Measurements from ENCODE around the gene ZNF574.

Gene ZNF574

GRCh38 chr19:42060117-42060516 is 15.8 kb upstream of the ZNF574 start:
- DNase-seq: no peak

GRCh38 chr19:42062381-42062780 is 13.6 kb upstream of the ZNF574 start:
- DNase-seq: no peak

DNA sequence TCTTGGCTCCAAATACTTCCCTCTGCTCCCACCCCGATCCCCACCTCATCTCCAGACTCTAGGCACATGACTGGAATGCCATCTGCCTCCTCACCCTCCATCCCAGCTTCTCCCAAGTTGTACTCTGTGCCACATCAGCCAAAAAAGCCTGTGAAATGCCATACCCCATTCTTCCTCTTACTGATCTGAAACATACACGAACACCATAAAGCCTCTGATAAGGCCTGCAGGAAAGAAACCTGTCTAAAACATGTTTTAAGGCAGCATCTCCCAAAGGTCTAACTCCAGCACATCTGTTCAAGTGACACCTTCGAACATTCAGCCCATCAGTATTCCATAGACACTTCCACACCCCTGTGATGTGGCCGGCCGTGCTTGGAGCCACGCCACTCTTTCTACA is 11.5 kb upstream of the ZNF574 start:
- no peak for DNase-seq

- no peak for DNase-seq
Measured at GRCh38 chr19:42065051-42065450, 10.9 kb upstream of the ZNF574 start.

GRCh38 chr19:42065511-42065910 is 10.5 kb upstream of the ZNF574 start:
- no peak for DNase-seq

GRCh38 chr19:42066075-42066754 is 9.8 kb upstream of the ZNF574 start:
- DNase-seq: peak; percentile 45

- no peak for DNase-seq
Measured at GRCh38 chr19:42067315-42067888, 8.6 kb upstream of the ZNF574 start.

DNA sequence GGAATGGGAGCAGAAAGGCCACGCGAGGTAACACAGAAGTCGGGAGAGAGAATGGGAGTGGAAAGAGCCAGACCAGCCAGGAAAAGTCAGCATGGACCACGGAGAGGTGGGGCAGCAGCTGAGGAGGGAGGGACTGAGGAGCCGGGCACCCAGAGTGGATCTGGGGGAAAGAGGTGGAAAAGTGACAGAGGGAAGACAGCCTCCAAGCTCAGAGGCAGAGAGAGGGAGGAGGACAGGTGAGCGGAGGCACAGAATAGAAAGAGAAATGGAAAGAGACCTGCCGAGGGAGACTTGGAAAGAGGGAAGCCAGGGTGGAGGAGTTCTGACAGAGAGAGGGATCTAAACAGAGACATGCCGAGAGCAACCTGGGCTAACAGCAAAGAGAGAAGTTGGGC is 7.6 kb upstream of the ZNF574 start:
- no peak for DNase-seq

- DNase-seq: no peak
Measured at GRCh38 chr19:42068756-42069571, 7.0 kb upstream of the ZNF574 start.

DNA sequence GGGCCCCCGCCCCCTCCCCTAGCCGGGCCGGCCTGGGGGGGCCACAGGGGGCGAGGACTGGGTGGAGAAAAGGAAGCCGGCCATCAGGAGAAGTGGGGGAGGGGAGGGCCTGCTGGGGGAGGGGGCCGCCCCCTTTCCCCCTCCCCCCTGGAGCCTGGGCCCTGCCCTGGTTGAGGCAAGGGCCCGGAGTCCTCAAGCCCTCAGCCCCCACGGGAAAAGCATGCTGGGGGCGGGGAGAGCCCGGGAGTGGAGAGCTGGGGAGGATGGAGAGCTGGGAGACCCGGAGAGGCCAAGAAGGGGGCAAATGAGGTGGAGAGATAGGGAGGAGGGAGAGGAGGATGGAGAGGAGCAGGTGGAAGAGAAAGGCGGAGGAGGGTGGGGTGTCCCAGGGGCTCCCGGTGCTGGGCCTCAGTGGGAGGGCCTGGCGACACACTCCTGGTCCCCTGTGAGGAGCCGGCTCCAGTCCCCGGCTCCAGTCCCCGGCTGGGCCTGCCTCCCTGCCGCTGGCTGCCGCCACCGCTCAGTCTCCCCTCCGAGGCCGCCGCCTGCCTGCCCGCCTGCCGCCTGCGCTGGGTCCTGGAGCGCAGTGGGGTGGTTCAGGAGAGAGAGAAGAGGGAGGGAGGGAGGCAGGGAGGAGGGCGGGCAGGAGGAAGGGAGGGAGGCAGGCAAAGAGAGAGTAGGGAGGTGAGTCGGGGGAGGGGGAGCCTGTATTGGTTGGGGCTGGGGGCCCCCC is 6.2 kb upstream of the ZNF574 start, which contains the start of gene GRIK5:
GRIK5 (minus strand) TSS at position 588 of the 733 bp plus-strand sequence. CDS start 4,436 bp downstream, outside the sequence.
- peak; percentile 30 for DNase-seq

GRCh38 chr19:42071247-42071646 is 4.7 kb upstream of the ZNF574 start:
- no peak for DNase-seq

GRCh38 chr19:42074513-42075363 is 1.2 kb upstream of the ZNF574 start:
- DNase-seq: no peak

DNA sequence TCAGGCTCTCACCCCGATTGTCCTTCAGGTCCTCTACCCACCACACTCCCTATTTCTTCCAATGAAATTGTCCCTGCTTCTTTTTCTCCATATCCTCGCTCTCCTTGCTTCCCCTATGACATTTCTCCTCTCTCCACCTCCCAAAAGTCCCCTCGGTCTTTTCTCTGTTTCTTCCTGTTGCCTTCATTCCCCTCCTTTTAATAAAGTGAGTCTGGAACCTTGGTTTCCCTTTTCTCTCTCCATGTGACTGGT is 676 bp upstream of the ZNF574 start:
- DNase-seq: no peak

GRCh38 chr19:42076380-42076944 is 496 bp downstream of the ZNF574 start:
- no peak for DNase-seq

DNA sequence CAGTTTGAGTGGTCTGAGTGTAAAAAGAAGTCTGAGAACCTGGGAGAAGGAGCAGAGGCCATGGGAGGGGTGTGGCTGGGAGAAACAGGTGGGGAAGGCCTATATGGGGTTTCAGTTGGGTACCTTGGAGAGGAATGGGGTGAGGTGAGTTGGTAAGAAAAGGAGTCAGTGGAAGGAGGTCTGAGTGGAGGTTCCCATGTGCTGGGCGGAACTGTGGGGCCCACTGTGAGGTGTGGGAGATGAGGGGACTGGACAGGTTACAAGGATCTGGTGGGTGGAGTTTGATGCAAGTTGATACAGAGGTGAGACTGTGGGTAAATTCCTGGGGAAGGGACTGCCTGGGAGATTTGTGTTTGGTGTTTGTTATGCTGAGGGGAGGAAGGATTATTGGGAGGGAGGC is 2.1 kb downstream of the ZNF574 start:
- DNase-seq: no peak

- no peak for DNase-seq
Measured at GRCh38 chr19:42078538-42079275, 2.7 kb downstream of the ZNF574 start.

GRCh38 chr19:42079276-42079669 is 3.3 kb downstream of the ZNF574 start:
- DNase-seq: no peak

- no peak for DNase-seq
Measured at GRCh38 chr19:42079886-42080763, 4.2 kb downstream of the ZNF574 start.

GRCh38 chr19:42080764-42081375 is 4.9 kb downstream of the ZNF574 start:
- no peak for DNase-seq

DNA sequence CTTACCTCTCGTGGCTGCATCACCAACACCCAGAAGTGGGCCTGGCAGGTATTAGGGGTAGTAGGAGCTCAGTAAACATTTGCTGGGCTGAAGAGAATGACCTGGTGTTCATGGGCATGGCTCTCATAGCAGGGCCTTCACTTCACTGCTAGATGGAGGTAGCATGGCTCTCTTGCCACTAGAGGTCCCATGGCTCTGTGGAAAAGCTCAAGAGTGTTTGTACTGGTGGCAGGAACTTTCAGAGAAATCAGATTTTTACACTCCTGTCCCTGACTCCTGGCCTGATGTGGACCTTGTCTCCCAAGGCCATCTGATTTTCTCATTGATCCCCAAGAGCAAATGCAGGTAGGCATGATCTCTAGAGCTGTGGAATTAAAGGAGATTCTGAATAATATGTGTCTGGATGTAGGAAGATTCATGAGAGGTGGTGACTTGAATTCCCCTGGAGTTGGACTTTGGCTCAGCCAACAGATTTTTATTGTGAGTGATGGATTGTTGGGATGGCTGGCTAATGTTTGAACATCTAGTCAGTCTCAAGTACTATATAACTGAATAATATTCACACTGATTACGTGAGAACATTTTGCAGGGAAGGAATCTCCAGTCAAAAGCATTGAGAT is 5.7 kb downstream of the ZNF574 start:
- DNase-seq: no peak
